ENCODE results near the gene ZNF507.
"Not testable (repeated sequence)": the region's sequence is repeated elsewhere in the genome, so short reads cannot be mapped to it uniquely, and the experiment has no call there.

DNA sequence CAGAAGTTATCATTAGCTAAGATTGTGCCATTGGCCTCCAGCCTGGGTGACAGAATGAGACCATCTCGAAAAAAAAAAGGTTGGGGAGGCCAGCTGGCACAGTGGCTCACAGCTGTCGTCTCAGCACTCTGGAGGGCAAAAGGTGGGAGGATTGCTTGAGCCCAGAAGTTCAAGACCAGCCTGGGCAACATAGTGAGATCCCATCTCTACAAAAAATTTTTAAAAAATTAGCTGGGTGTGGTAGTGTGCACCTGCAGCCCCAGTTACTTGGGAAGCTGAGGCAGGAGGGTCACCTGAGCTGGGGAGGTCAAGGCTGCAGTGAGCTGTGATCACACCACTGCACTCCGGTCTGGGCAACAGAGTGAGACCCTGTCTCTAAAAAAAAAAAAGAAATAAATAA lies 78.5 kb downstream of the ZNF507 start:
- not testable (repeated sequence) for TF ChIP-seq TARDBP (IDR thresholded peaks at IDR 0.05); SUZ12 (IDR thresholded peaks at IDR 0.05); SP1 (IDR thresholded peaks at IDR 0.05); BHLHE40 (IDR thresholded peaks at IDR 0.05; ENCODE audit: borderline replicate concordance); FOXA1 (IDR thresholded peaks at IDR 0.05); LEF1 (IDR thresholded peaks at IDR 0.05; ENCODE audit: borderline replicate concordance); CTBP1 (IDR thresholded peaks at IDR 0.05; ENCODE audit: borderline replicate concordance); ARNT (IDR thresholded peaks at IDR 0.05); NFRKB (IDR thresholded peaks at IDR 0.05); ELF4 (IDR thresholded peaks at IDR 0.05)

All from HEK293T (cell line).